Epithelial cell of proximal tubule (primary cell): Measurements from ENCODE around the gene OR1F1. TPM values are rescaled to one million over a fixed set of nuclear protein-coding genes. Genes with fewer than 3 reads are reported as not detected.
"Not testable (repeated sequence)": the region's sequence is repeated elsewhere in the genome, so short reads cannot be mapped to it uniquely, and the experiment has no call there.

ENCODE experiments used
- DNase-seq: peaks from one replicate; pipeline ENCODE4 v3.0.0-alpha.2; 2011; ENCODE audit warnings: low read depth
- H3K4me3 ChIP-seq: 2 replicates; pipeline ENCODE4 v1.5.1; 2011; ENCODE audit warnings: low read depth, mild to moderate bottlenecking, low read length
- total RNA-seq: library from RNA; depleted of rRNA; stranded (reverse); fragments of >200 nt; gene quantifications from 2 replicates; pipeline ENCODE4 v1.2.3, GENCODE V29; 2015
- TF ChIP-seq, protein P1 (sequence below): conservative IDR thresholded peaks from 2 replicates; pipeline ENCODE4 v1.5.1; 2012; ENCODE audit warnings: low read depth, mild to moderate bottlenecking, low read length

OR1F1 gene
- total RNA-seq, 1 donor from 2014 or later, result 0.52 TPM

GRCh38 chr16:3158510-3159314 lies 29.3 kb upstream of the OR1F1 start:
- TF ChIP-seq, protein P1, sequence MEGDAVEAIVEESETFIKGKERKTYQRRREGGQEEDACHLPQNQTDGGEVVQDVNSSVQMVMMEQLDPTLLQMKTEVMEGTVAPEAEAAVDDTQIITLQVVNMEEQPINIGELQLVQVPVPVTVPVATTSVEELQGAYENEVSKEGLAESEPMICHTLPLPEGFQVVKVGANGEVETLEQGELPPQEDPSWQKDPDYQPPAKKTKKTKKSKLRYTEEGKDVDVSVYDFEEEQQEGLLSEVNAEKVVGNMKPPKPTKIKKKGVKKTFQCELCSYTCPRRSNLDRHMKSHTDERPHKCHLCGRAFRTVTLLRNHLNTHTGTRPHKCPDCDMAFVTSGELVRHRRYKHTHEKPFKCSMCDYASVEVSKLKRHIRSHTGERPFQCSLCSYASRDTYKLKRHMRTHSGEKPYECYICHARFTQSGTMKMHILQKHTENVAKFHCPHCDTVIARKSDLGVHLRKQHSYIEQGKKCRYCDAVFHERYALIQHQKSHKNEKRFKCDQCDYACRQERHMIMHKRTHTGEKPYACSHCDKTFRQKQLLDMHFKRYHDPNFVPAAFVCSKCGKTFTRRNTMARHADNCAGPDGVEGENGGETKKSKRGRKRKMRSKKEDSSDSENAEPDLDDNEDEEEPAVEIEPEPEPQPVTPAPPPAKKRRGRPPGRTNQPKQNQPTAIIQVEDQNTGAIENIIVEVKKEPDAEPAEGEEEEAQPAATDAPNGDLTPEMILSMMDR, result no peak
- peak overlapping the region; percentile 83 for H3K4me3 ChIP-seq
- no peak for DNase-seq

- TF ChIP-seq, protein P1, result no peak
- no peak overlapping the region for H3K4me3 ChIP-seq
- DNase-seq, result no peak
Measured at GRCh38 chr16:3161235-3162018, 26.6 kb upstream of the OR1F1 start.

- TF ChIP-seq, protein P1, result no peak
- H3K4me3 ChIP-seq, result no peak overlapping the region
- DNase-seq, result no peak
Measured at GRCh38 chr16:3164121-3164991, 23.6 kb upstream of the OR1F1 start.

DNA sequence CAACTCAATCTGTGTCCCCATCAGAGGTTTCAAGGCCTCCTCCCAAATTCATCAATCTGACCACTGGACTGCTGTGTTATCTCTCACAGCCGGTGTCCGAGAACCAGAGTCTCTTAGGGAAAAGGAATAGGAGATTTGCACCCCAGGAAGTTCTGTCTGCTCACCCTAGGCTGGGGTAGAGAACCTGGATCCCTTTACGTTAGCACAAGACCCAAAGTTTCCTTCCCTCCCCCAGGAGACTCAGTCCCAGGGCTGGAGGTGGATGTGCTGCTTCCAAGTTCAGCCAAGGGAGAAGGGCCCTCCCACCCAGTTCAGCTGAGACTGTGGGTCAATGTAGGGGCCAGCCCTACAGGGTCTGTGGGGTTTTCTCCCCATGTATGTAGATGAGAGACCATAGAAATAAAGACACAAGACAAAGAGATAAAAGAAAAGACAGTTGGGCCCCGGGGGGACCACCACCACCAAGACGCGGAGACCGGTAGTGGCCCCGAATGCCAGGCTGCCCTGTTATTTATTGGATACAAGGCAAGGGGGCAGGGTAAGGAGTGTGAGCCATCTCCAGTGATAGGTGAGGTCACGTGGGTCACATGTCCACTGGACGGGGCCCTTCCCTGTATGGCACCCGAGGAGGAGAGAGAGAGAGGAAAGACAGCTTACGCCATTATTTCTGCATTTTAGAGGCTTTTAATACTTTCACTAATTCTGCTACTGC lies 22.7 kb upstream of the OR1F1 start:
- TF ChIP-seq, protein P1, result no peak
- no peak for DNase-seq
- peak overlapping the region; percentile 16 for H3K4me3 ChIP-seq

GRCh38 chr16:3166505-3166886 lies 21.5 kb upstream of the OR1F1 start:
- DNase-seq, result no peak
- no peak overlapping the region for H3K4me3 ChIP-seq
- TF ChIP-seq, protein P1, result no peak

DNA sequence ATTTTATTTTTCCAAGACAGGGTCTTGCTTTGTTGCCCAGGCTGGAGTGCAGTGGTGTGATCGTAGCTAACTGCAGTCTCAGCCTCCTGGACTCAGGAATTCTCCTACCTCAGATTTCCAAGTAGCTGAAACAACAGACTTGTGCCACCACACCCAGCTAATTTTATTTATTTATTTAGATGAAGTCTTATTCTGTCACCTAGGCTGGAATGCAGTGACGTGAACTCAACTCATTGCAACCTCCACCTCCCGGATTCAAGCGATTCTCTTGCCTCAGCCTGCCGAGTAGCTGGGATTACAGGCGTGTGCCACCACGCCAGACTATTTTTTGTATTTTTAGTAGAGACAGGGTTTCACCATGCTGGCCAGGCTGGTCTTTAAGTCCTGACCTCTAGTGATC lies 19.3 kb upstream of the OR1F1 start:
- DNase-seq, H3K4me3 ChIP-seq: not testable (repeated sequence)
